HG02610 (cell line): Measurements from ENCODE around the gene FRMD5.

Experiments used
- ATAC-seq: cut with Tn5 transposase; IDR thresholded peaks from one replicate; pipeline ENCODE4 v1.9.1; 2021; ENCODE audit warnings: mild to moderate bottlenecking, moderate library complexity; ENCODE audit not compliant: unreplicated experiment

Gene FRMD5

DNA sequence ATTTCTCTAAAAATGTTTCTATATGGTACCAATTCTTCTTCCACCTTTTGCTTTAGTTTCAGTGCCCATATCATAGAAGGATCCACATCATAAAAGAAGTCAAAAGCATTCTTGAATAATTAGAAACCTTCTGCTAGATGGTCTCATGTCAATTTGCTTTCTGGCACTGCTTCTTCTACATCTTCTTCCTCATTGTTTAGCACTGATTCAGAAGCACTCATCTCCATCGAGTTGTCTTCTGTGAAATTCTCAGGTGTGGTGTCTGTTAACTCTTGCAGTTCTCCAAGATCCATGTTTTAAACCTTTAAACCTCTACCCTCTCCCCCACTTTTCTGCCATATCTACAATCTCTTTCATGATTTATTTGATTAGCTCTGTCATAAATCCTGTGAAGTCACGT is 213.5 kb downstream of the FRMD5 start:
- no peak for ATAC-seq

GRCh38 chr15:43977072-43977884 is 217.8 kb downstream of the FRMD5 start:
- peak; percentile 71 for ATAC-seq

DNA sequence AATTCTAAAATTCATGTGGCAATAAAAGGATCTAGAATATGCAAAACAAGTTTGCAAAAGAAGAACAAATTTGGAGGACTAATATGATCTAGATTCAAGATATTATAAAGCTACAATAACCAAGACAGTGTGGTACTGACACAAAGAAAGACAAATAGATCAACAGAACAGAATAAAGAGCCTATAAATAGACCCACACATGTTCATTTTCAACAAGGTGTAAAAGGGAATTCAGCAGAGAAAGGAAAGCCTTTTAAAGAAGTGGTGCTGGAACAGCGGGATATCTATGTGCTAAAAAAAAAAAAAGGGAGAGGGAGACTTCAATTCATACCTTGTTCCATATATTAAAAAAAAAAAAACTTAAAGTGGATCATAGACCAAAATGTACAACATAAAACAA is 219.3 kb downstream of the FRMD5 start:
- ATAC-seq: no peak

GRCh38 chr15:43975326-43975725 is 219.7 kb downstream of the FRMD5 start:
- no peak for ATAC-seq

DNA sequence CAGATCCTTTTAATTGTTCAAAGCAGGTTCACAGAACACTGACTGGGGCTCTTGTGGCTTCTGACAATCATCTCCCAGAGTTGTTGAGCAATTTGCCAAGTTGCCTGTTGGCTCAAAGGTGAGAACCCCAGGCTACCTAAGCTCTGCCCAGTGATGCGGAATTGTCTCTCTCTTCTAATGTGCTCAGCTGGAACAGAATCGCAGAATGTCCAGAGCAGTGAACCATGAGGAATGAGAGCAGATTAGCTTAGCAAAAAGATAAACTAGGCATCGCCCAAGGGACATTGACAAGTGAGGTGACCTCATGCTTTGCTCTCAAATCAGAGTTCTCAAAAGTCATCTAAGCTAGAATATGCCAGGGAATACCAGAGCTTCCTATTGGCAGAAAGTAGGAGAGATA is 220.2 kb downstream of the FRMD5 start:
- peak; percentile 77 for ATAC-seq

GRCh38 chr15:43969802-43970375 is 225.2 kb downstream of the FRMD5 start:
- ATAC-seq: no peak

DNA sequence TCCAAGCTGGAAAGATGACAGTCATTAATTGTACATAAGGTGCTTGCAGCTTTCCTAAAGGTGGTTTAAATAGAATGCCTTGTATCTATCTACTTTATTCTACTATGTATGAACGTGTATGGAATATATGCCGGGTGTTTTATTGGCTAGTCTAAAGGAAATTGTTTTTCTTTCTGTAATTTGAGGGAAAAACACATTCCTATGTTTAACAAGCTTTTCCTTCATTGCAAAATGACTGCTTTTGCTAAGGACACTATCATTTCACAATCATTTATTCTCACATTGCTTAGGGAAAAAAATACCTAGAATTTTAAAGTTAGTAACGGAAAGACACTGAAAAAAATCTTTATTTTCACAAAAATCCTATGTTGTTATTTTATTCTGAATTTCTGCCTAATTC is 226.5 kb downstream of the FRMD5 start:
- no peak for ATAC-seq

DNA sequence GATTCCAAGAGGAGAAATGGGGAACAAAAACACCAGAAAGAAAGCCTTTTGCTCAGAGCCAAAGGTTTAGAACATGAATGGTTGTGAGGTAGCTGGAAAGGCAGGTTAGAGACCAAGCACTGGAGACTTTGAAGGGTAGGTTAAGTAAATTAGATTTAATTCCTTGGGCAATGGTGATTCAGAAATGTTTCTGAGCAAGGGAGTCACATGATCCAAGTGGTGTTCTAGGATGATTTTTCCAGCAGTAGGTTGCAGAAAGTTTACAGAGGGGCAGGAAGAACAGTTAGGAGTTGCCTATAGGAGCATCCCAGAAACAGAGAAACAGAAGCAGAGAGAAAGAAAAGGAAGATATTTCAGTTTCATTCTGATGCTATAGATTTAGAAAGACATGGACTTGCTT is 228.4 kb downstream of the FRMD5 start:
- no peak for ATAC-seq

- ATAC-seq: no peak
Measured at GRCh38 chr15:43958861-43959330, 236.2 kb downstream of the FRMD5 start.

GRCh38 chr15:43957724-43958123 is 237.3 kb downstream of the FRMD5 start:
- no peak for ATAC-seq

DNA sequence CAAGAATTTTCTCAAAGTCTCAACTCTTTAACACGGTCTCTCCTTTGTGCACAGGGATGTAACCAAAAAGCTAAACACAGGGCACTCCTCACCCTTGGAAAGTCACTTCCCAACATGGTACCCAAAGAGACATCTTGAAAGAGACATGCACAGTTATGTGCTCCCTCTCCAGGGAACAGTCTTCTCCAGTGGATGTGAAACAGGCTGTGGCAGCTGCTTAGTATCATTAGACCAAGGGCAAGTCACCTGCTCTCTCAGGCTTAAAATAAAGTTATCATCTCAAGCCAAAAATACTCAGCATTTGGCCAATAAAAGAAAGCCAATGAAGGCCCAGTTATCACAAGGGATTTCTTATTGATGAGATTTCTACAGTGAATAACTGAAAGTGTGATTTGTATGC is 239.9 kb downstream of the FRMD5 start:
- no peak for ATAC-seq

DNA sequence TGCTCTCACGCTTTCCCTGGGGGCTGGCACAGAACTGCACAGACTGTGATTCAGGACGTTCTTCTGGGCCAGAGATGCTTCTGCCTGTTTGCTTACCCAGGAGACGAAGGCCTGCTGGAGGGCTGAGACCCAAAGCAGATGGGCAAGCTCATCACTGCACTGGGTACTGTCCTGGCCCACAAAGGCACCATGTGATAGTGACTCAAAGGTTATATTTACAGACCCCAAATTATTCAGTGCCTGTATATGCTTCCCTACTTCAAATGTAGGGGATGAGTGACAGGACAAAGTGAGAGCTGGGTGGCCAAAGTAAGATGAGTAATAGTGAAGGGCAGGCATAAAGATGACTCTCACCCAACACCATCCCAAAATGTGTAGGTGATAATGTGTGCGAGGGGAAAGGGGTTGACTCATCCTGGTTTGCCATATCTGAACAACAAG is 240.9 kb downstream of the FRMD5 start:
- no peak for ATAC-seq

DNA sequence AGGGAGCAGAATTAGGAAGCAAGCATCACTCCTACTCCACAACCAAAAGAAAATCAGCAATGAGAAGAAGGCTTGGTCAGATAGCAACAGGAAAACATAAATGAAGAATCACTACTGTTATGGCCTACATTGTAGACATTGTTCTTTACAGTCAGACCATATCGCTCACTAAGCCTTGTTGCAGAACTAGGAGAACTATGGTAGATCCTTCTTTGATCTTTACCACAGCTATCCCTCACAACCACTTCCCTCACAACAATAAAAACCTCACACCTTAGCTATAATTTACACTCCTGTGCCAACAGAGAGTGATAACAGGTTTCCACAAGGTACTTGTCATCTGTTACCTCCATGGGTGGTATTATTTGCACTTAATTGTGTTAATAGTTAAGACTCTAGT is 241.7 kb downstream of the FRMD5 start:
- no peak for ATAC-seq

GRCh38 chr15:43950531-43950930 is 244.5 kb downstream of the FRMD5 start:
- ATAC-seq: no peak

GRCh38 chr15:43948691-43949325 is 246.3 kb downstream of the FRMD5 start:
- ATAC-seq: peak; percentile 84

DNA sequence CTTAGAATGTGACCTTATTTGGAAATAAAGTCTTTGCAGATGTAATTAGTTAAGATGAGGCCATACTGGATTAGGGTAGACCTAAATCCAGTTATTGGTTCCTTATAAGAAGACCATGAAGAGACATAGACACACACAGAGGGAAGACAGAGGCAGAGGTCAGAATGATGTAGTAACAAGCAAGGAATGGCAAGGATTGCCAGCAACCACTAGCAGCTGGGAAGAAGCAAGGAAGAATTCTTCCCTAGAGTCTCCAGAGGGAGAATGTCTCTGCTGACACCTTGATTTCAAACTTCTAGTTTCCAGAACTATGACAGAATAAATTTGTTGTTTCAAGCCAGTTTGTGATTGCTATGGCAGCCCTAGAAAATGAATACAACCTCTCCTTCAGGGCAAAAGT is 251.6 kb downstream of the FRMD5 start:
- no peak for ATAC-seq

DNA sequence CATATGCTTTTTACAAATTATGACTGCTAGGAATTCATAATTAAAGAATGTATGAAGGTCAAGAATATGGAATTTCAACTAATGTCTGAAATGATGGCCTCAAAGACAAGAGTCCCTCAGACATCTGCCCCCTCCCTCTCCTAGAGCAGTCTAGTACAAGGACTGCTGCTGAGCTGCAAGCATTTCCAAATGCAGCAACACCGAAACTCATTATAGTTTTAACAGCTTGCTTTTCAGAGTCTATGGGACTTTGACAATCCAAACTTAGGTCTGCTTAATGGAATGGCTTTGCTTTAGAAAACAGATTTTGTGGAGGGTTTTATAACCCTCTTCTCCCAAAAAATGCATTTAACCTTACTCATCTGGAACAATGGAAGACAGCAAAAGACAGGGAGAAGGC is 252.9 kb downstream of the FRMD5 start:
- no peak for ATAC-seq

DNA sequence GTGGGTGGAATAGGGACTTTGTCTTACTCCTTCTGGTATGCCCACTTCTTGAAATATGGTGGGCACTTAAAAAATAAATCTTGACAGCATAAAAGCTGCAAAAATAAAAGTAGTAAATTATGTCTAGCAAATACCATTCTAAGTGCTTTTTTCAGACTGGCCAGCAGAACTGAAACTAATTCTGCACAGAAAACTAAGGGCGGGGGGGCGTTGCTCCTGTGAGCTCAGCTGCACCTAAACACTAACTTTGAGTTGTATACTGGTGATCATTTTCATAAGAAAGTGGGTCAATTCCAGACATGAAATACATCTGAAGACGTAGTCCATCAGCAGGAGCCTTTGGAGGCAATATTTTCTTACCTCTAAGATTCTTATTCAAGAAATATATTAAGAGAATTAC is 253.5 kb downstream of the FRMD5 start:
- no peak for ATAC-seq

GRCh38 chr15:43941071-43941470 is 254.0 kb downstream of the FRMD5 start:
- ATAC-seq: no peak

- no peak for ATAC-seq
Measured at GRCh38 chr15:43939070-43939469, 256.0 kb downstream of the FRMD5 start.

- no peak for ATAC-seq
Measured at GRCh38 chr15:43934480-43934879, 260.6 kb downstream of the FRMD5 start.

- no peak for ATAC-seq
Measured at GRCh38 chr15:43932907-43933306, 262.2 kb downstream of the FRMD5 start.
